SKM-1 treated with dmso at 0.1 percent for 144 hours (cell line): ENCODE measurements around the gene SACS.

Experiments
- DNase-seq: peaks from one replicate; lab custom pipeline; 2025; ENCODE audit not compliant: unreplicated experiment; lab: John Stamatoyannopoulos, UW

The SACS gene, protein sequence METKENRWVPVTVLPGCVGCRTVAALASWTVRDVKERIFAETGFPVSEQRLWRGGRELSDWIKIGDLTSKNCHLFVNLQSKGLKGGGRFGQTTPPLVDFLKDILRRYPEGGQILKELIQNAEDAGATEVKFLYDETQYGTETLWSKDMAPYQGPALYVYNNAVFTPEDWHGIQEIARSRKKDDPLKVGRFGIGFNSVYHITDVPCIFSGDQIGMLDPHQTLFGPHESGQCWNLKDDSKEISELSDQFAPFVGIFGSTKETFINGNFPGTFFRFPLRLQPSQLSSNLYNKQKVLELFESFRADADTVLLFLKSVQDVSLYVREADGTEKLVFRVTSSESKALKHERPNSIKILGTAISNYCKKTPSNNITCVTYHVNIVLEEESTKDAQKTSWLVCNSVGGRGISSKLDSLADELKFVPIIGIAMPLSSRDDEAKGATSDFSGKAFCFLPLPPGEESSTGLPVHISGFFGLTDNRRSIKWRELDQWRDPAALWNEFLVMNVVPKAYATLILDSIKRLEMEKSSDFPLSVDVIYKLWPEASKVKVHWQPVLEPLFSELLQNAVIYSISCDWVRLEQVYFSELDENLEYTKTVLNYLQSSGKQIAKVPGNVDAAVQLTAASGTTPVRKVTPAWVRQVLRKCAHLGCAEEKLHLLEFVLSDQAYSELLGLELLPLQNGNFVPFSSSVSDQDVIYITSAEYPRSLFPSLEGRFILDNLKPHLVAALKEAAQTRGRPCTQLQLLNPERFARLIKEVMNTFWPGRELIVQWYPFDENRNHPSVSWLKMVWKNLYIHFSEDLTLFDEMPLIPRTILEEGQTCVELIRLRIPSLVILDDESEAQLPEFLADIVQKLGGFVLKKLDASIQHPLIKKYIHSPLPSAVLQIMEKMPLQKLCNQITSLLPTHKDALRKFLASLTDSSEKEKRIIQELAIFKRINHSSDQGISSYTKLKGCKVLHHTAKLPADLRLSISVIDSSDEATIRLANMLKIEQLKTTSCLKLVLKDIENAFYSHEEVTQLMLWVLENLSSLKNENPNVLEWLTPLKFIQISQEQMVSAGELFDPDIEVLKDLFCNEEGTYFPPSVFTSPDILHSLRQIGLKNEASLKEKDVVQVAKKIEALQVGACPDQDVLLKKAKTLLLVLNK (N-terminal part only)

GRCh38 chr13:23433171-23434153 is at the start of gene SACS:
Gene SACS, minus strand, starts transcription at chr13:23433702. Its CDS starts 22,463 bp downstream, at chr13:23411239.
- no peak for DNase-seq

DNA sequence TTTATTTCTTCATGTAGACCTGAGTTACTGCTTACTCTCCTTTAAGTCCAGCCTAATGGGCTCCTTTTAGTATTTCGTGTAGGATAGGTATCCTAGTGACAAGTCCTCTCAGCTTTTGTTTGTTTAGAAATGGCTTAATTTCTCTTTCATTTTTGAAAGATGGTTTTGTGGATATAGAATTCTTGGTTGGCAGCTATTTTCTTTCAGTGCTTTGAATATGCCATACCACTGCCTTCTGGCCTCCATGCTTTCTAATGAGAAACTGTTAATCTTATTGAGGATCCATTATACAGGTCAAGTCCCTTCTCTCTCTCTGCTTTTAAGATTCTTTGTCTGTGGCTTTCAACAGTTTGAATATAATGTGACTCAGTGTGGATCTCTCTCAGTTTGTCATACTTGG is 46.8 kb upstream of the SACS start:
- DNase-seq, result no peak

GRCh38 chr13:23477101-23477500 is 43.6 kb upstream of the SACS start:
- no peak for DNase-seq

DNA sequence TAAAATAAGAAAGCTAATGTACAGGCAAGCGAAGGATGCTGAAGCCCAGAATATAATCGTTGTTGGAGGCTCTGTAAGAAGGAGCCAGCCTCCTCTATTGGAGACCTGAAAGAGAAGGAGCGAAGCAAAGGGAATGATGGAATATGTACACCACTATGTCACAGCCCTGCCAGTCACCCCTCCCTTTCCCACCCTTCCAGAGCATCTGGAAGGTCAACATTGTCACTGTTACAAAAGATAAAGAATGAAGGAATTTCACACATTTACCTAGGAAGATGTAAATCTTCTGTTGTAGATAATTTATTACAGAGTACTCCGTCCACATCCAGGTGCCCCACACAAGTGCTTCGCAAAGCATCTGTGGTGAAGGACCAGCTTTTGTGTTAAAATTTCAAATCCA is 39.7 kb upstream of the SACS start:
- DNase-seq, result no peak

- no peak for DNase-seq
These were observed 38.7 kb upstream of the SACS start for GRCh38 chr13:23472189-23472588.

- no peak for DNase-seq
These were observed 37.5 kb upstream of the SACS start for GRCh38 chr13:23470790-23471614.

GRCh38 chr13:23469951-23470421 is 36.5 kb upstream of the SACS start:
- no peak for DNase-seq

GRCh38 chr13:23468811-23469210 is 35.3 kb upstream of the SACS start:
- no peak for DNase-seq

DNA sequence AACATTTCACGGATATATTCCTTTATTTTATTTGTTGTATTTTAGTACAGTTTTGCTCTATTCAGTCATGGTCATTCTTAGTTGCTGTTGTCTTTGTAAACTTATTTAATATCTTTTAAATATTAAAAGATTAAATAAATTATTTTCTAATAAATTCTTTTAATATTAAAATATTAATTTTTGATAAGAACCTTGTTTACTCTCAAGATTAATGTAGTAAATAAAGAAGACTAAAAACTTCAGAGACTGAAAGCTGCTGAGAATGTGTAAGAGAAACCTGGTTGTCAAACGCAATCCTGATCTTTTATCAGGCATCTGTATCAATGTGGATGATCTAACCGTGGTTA is 34.4 kb upstream of the SACS start:
- DNase-seq, result no peak

GRCh38 chr13:23467048-23467931 is 33.8 kb upstream of the SACS start:
- DNase-seq, result no peak

DNA sequence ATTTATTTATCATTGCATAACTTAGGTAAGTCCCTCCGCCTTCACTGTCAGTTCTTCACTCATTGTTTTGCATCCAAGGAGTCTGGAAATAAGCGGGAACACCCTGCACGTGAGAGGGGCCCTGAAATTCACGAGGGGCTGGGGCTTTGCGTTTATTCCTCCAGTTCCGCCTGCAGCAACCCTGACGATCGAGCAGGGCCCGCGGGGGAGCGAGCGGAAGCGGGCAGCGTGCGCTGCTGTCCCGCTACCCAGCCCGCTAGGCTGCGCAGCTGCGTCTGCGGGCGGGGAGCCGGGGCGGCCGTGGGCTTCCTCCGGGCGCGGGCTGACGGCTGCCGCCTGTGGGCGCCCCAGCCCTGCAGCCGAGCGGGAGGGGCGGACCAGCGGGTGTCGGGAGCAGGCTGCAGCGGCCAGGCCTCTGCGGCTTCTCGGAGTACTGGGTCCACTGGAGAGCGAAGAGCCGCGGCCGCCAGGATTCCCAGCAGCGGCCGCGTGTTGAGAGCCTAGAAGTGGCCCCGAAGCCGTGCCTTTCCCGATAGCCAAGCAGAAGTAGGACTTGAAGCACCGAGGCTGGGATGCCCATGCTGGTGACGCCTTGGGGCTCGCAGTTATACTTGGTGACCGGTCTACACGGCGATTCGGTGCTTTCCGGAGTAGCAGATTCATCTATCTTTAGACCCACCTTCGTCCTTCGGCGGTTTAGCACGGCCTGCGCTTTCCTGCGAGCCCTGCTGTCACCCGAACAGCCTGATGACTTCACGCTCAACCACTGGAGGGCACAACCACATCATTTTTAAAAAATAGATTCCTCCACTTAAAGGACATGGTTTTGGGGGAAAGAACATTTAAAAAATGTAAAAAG is 32.9 kb upstream of the SACS start:
- DNase-seq, result peak; percentile 62

- no peak for DNase-seq
These were observed 30.2 kb upstream of the SACS start for GRCh38 chr13:23463661-23464060.

DNA sequence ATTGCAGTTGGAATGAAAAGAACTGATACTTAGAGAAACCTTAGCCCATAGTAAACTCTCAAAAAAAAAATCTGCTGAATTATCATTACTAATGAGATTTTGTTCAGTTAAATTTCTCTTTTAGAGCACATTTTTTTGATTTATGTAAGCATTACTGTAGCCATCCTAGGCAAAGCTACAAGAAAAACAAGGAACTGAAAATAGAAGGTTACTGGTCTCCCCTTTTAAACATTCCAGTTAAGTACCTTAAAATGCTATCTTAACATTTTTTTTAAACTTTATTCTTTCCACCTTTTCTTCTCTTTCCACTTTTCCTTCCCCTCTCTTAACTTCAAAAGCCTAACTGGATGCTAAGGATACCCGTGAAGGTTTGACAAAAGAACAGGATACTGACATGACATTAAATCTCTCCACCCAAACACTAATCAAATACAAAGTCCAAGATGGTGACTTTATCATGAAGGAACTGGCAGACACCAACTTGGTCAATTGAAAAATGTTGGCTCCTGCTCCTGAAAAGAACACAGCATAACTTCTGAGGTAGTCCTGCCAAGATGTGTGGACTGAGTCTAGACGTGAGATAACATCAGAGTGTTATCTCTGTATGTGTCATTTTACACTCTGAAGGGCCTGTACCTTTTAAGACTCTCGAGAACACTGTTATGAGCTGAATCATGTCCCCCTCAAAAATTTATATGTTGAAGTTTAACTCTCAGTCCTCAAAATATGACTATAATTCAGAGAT is 29.5 kb upstream of the SACS start:
- no peak for DNase-seq

- DNase-seq, result no peak
These were observed 28.0 kb upstream of the SACS start for GRCh38 chr13:23461544-23461943.

DNA sequence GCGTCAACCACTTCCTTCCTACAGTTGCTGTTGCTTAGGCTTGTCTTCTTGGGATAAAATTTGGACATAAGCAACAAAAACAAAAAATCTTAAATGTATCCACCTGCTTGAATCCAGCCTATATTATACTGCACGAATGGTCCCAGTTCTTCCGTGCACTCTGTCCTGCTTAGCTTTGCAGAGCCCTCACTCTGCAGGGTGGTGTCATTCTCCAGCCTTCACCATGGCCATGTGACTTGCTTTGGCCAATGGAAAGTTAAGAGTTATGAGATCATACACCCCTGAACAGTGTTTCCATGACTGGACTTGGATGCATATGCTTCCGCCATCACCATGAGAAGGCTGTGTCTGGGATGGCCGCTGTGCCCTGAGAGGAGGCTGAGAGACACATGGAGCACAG is 27.4 kb upstream of the SACS start:
- no peak for DNase-seq

- peak; percentile 77 for DNase-seq
These were observed 26.8 kb upstream of the SACS start for GRCh38 chr13:23460309-23460708.

GRCh38 chr13:23458989-23459388 is 25.5 kb upstream of the SACS start:
- DNase-seq, result no peak
